GM23338 (cell line): ENCODE measurements around the gene MAP4K4. TPM values are rescaled to one million over a fixed set of nuclear protein-coding genes. Genes with fewer than 3 reads are reported as not detected.

Source experiments
- ATAC-seq: fragments of 200-7000 bp; cut with Tn5 transposase; 3 replicates; pipeline ENCODE4 v1.9.1; 2020
- DNase-seq: peaks from one replicate; pipeline ENCODE4 v3.0.0-alpha.2; 2015; ENCODE audit warnings: low spot score
- H2AFZ ChIP-seq: fragments of 200-600 bp; sonication (generic); 2 replicates; pipeline ENCODE4 v1.8.0; 2016; ENCODE audit warnings: antibody characterized with exemption, mild to moderate bottlenecking, moderate library complexity
- H3F3A ChIP-seq: fragments of 200-600 bp; sonication (generic); replicated peaks from 2 replicates; pipeline ENCODE4 v1.8.0; 2017; ENCODE audit warnings: antibody characterized with exemption, mixed run types, low read depth
- H3K27ac ChIP-seq: fragments of 200-600 bp; sonication (generic); 2 replicates; pipeline ENCODE4 v1.6.1; 2016; ENCODE audit warnings: low read depth
- H3K27me3 ChIP-seq: fragments of 200-600 bp; sonication (generic); 2 replicates; pipeline ENCODE4 v1.8.0; 2016; ENCODE audit warnings: mild to moderate bottlenecking, mixed run types, moderate library complexity; ENCODE audit not compliant: insufficient read depth
- H3K36me3 ChIP-seq: fragments of 200-600 bp; sonication (generic); 2 replicates; pipeline ENCODE4 v1.8.0; 2016; ENCODE audit warnings: mild to moderate bottlenecking; ENCODE audit not compliant: insufficient read depth
- H3K4me1 ChIP-seq: fragments of 200-600 bp; sonication (generic); 2 replicates; pipeline ENCODE4 v1.8.0; 2016; ENCODE audit warnings: mild to moderate bottlenecking, moderate library complexity; ENCODE audit not compliant: insufficient read depth
- H3K4me2 ChIP-seq: fragments of 200-600 bp; sonication (generic); 2 replicates; pipeline ENCODE4 v1.7.1; 2017; ENCODE audit warnings: mixed run types
- H3K4me3 ChIP-seq: fragments of 200-600 bp; sonication (generic); 2 replicates; pipeline ENCODE4 v1.6.1; 2016; ENCODE audit warnings: mixed run types
- H3K79me2 ChIP-seq: fragments of 200-600 bp; sonication (generic); replicated peaks from 2 replicates; pipeline ENCODE4 v1.8.0; 2017; ENCODE audit warnings: mild to moderate bottlenecking; ENCODE audit not compliant: insufficient read depth
- H3K9me2 ChIP-seq: fragments of 200-600 bp; sonication (generic); 2 replicates; pipeline ENCODE4 v1.8.0; 2017; ENCODE audit not compliant: insufficient read depth
- H4K20me1 ChIP-seq: fragments of 200-600 bp; sonication (generic); replicated peaks from 2 replicates; pipeline ENCODE4 v1.8.0; 2017; ENCODE audit warnings: mild to moderate bottlenecking; ENCODE audit not compliant: insufficient read depth
- H3K27ac Mint-ChIP-seq: 2 replicates; pipeline ENCODE4 v1.8.0; 2020; ENCODE audit warnings: inconsistent platforms, mild to moderate bottlenecking, moderate library complexity, mixed read lengths
- H3K27me3 Mint-ChIP-seq: 3 replicates; pipeline ENCODE4 v1.8.0; 2022; ENCODE audit warnings: low read depth, mild to moderate bottlenecking, moderate library complexity, mixed read lengths, inconsistent platforms; ENCODE audit not compliant: insufficient read depth, poor library complexity
- H3K36me3 Mint-ChIP-seq: 3 replicates; pipeline ENCODE4 v1.8.0; 2021; ENCODE audit warnings: low read depth, mild to moderate bottlenecking, inconsistent platforms, moderate library complexity, mixed read lengths
- H3K4me1 Mint-ChIP-seq: 3 replicates; pipeline ENCODE4 v1.8.0; 2020; ENCODE audit warnings: mild to moderate bottlenecking, inconsistent platforms, mixed read lengths
- H3K4me3 Mint-ChIP-seq: 3 replicates; pipeline ENCODE4 v1.8.0; 2021; ENCODE audit warnings: moderate library complexity, mild to moderate bottlenecking, inconsistent platforms, mixed read lengths
- H3K9me3 Mint-ChIP-seq: 3 replicates; pipeline ENCODE4 v1.8.0; 2020; ENCODE audit warnings: moderate library complexity, mild to moderate bottlenecking, inconsistent platforms, mixed read lengths
- CREB1 ChIP-seq: fragments of 250-450 bp; sonication (Bioruptor Pico); IDR thresholded peaks from 2 replicates; pipeline ENCODE4 v1.5.0; 2020; ENCODE audit warnings: low read depth, mild to moderate bottlenecking, moderate library complexity
- CTCF ChIP-seq, 2 experiments: fragments of 200-600 bp in 1 of 2; sonication (generic) in 1 of 2; conservative IDR thresholded peaks; 2 replicates each; pipeline versions ENCODE4 v1.5.1 to v1.6.1; 2016 to 2017; ENCODE audit warnings: antibody characterized with exemption in 2 of 2, low read depth in 2 of 2, mild to moderate bottlenecking in 2 of 2, moderate library complexity in 1 of 2
- EZH2 ChIP-seq: fragments of 200-600 bp; sonication (generic); IDR thresholded peaks from one replicate; pipeline ENCODE4 v1.8.0; 2017; ENCODE audit warnings: antibody characterized with exemption, mild to moderate bottlenecking, low read depth; ENCODE audit not compliant: unreplicated experiment
- EZH2phosphoT487 ChIP-seq: fragments of 200-600 bp; sonication (generic); IDR thresholded peaks from one replicate; pipeline ENCODE4 v1.8.1; 2018; ENCODE audit warnings: antibody characterized with exemption; ENCODE audit not compliant: unreplicated experiment
- JUNB ChIP-seq: IDR thresholded peaks from one replicate; pipeline ENCODE4 v1.6.1; 2016; ENCODE audit warnings: antibody characterized with exemption; ENCODE audit not compliant: unreplicated experiment
- NANOG ChIP-seq: IDR thresholded peaks from 2 replicates; pipeline ENCODE4 v1.6.1; 2016; ENCODE audit warnings: antibody characterized with exemption, borderline replicate concordance
- POLR2AphosphoS5 ChIP-seq: IDR thresholded peaks from 2 replicates; pipeline ENCODE4 v1.6.1; 2016; ENCODE audit warnings: antibody characterized with exemption, low read depth
- ZNF114 ChIP-seq: fragments of 250-450 bp; sonication (Bioruptor Pico); IDR thresholded peaks from 2 replicates; pipeline ENCODE4 v1.5.0; 2020; ENCODE audit warnings: mild to moderate bottlenecking, moderate library complexity
- polyA plus RNA-seq: library from polyadenylated mRNA; unstranded; fragments of >200 nt; fragmentation: Nextera tagmentation; extraction: Ambion mirVana; gene quantifications from 2 replicates; pipeline ENCODE4 v1.2.1, GENCODE V29; 2016
- total RNA-seq: library from RNA; depleted of rRNA; stranded (reverse); fragments of >200 nt; shearing (Covaris generic); gene quantifications from 2 replicates; pipeline ENCODE4 v1.2.3, GENCODE V29; 2014
- TF ChIP-seq, protein P1 (sequence below): fragments of 250-450 bp; sonication (Bioruptor Pico); IDR thresholded peaks from 2 replicates; pipeline ENCODE4 v1.5.0; 2020; ENCODE audit warnings: mild to moderate bottlenecking, moderate library complexity
- TF ChIP-seq, protein P2 (sequence below): IDR thresholded peaks from one replicate; pipeline ENCODE4 v1.6.1; 2018; ENCODE audit warnings: antibody characterized with exemption; ENCODE audit not compliant: unreplicated experiment

MAP4K4 gene
- total and polyA plus RNA-seq, 2 experiments from 2014 or later: 34.6 to 99.2 TPM

DNA sequence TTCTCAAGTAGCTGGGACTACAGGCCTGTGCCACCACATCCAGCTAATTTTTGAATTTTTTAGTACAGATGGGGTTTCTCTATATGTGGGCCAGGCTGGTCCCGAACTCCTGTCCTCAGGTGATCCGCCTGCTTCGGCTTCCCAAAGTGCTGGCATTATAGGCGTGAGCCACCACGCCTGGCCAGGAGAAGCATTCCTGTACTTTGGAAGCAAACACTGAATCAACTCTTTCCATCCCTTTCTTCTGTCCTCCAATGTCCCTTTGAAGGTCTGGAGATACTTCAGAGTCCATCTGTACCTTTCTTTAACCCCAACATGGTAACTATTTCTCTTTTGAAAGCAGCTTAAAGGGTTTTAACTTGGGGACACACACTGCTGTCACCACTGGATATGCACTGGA, 23.6 kb upstream of the MAP4K4 start (continued):
- TF ChIP-seq, protein P1, sequence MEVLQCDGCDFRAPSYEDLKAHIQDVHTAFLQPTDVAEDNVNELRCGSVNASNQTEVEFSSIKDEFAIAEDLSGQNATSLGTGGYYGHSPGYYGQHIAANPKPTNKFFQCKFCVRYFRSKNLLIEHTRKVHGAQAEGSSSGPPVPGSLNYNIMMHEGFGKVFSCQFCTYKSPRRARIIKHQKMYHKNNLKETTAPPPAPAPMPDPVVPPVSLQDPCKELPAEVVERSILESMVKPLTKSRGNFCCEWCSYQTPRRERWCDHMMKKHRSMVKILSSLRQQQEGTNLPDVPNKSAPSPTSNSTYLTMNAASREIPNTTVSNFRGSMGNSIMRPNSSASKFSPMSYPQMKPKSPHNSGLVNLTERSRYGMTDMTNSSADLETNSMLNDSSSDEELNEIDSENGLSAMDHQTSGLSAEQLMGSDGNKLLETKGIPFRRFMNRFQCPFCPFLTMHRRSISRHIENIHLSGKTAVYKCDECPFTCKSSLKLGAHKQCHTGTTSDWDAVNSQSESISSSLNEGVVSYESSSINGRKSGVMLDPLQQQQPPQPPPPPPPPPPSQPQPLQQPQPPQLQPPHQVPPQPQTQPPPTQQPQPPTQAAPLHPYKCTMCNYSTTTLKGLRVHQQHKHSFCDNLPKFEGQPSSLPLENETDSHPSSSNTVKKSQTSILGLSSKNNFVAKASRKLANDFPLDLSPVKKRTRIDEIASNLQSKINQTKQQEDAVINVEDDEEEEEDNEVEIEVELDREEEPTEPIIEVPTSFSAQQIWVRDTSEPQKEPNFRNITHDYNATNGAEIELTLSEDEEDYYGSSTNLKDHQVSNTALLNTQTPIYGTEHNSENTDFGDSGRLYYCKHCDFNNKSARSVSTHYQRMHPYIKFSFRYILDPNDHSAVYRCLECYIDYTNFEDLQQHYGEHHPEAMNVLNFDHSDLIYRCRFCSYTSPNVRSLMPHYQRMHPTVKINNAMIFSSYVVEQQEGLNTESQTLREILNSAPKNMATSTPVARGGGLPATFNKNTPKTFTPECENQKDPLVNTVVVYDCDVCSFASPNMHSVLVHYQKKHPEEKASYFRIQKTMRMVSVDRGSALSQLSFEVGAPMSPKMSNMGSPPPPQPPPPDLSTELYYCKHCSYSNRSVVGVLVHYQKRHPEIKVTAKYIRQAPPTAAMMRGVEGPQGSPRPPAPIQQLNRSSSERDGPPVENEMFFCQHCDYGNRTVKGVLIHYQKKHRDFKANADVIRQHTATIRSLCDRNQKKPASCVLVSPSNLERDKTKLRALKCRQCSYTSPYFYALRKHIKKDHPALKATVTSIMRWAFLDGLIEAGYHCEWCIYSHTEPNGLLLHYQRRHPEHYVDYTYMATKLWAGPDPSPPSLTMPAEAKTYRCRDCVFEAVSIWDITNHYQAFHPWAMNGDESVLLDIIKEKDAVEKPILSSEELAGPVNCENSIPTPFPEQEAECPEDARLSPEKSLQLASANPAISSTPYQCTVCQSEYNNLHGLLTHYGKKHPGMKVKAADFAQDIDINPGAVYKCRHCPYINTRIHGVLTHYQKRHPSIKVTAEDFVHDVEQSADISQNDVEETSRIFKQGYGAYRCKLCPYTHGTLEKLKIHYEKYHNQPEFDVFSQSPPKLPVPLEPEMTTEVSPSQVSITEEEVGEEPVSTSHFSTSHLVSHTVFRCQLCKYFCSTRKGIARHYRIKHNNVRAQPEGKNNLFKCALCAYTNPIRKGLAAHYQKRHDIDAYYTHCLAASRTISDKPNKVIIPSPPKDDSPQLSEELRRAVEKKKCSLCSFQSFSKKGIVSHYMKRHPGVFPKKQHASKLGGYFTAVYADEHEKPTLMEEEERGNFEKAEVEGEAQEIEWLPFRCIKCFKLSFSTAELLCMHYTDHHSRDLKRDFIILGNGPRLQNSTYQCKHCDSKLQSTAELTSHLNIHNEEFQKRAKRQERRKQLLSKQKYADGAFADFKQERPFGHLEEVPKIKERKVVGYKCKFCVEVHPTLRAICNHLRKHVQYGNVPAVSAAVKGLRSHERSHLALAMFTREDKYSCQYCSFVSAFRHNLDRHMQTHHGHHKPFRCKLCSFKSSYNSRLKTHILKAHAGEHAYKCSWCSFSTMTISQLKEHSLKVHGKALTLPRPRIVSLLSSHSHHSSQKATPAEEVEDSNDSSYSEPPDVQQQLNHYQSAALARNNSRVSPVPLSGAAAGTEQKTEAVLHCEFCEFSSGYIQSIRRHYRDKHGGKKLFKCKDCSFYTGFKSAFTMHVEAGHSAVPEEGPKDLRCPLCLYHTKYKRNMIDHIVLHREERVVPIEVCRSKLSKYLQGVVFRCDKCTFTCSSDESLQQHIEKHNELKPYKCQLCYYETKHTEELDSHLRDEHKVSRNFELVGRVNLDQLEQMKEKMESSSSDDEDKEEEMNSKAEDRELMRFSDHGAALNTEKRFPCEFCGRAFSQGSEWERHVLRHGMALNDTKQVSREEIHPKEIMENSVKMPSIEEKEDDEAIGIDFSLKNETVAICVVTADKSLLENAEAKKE: no peak
- TF ChIP-seq, protein P2, sequence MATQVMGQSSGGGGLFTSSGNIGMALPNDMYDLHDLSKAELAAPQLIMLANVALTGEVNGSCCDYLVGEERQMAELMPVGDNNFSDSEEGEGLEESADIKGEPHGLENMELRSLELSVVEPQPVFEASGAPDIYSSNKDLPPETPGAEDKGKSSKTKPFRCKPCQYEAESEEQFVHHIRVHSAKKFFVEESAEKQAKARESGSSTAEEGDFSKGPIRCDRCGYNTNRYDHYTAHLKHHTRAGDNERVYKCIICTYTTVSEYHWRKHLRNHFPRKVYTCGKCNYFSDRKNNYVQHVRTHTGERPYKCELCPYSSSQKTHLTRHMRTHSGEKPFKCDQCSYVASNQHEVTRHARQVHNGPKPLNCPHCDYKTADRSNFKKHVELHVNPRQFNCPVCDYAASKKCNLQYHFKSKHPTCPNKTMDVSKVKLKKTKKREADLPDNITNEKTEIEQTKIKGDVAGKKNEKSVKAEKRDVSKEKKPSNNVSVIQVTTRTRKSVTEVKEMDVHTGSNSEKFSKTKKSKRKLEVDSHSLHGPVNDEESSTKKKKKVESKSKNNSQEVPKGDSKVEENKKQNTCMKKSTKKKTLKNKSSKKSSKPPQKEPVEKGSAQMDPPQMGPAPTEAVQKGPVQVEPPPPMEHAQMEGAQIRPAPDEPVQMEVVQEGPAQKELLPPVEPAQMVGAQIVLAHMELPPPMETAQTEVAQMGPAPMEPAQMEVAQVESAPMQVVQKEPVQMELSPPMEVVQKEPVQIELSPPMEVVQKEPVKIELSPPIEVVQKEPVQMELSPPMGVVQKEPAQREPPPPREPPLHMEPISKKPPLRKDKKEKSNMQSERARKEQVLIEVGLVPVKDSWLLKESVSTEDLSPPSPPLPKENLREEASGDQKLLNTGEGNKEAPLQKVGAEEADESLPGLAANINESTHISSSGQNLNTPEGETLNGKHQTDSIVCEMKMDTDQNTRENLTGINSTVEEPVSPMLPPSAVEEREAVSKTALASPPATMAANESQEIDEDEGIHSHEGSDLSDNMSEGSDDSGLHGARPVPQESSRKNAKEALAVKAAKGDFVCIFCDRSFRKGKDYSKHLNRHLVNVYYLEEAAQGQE: no peak
- TF ChIP-seq CREB1 (CRISPR knock-in tag) (no peak), ZNF114 (CRISPR knock-in tag) (no peak), POLR2AphosphoS5 (no peak), NANOG (no peak)

DNA sequence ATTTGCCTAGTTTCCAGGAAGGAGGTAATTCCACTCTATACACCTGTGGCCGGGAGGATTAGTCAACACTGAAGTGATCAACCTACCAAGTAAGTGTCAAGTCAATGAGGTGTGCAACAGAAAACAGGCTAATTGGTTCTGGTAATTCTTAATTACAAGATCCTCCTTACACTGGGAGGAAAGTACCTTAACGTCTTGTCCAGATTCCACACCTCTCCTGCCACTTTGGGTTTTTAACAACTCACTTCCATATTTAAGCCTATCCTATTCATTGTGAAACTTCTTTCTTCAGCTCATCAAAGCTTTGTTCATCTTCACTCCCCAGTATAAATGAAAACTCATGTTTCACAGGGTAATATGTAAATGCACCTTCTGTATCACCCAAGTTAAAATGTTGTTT, 22.0 kb upstream of the MAP4K4 start:
- Mint-ChIP-seq H3K27me3 (no peaks in the 10 kb centered on the region), H3K9me3 (peaks cover 11% of the 10 kb centered on the region), H3K4me1 (no peaks in the 10 kb centered on the region), H3K27ac (no peak overlapping the region), H3K4me3 (no peak overlapping the region), H3K36me3 (peaks cover 6% of the 10 kb centered on the region; the same call in 1 of the 3 replicates)
- DNase-seq: no peak
- ATAC-seq: no peak
- H3F3A ChIP-seq: no peaks in the 10 kb centered on the region
- H3K4me2 ChIP-seq: no peak overlapping the region
- H3K27ac ChIP-seq: no peak overlapping the region
- H3K4me1 ChIP-seq: no peaks in the 10 kb centered on the region
- H3K4me3 ChIP-seq: no peak overlapping the region
- H2AFZ ChIP-seq: no peak overlapping the region
- H3K79me2 ChIP-seq: no peaks in the 10 kb centered on the region
- H3K9me2 ChIP-seq: peaks cover 8% of the 10 kb centered on the region; the same call in 1 of the 2 replicates
- no peaks in the 10 kb centered on the region for H3K27me3 ChIP-seq
- no peaks in the 10 kb centered on the region for H3K36me3 ChIP-seq
- no peaks in the 10 kb centered on the region for H4K20me1 ChIP-seq
- no peak for TF ChIP-seq EZH2phosphoT487
- TF ChIP-seq EZH2: no peak
- no peak for TF ChIP-seq NANOG
- TF ChIP-seq POLR2AphosphoS5: no peak
- TF ChIP-seq, protein P2: no peak
- no peak for TF ChIP-seq CTCF (conservative IDR thresholded peaks at IDR 0.05; ENCODE audit: low read depth in 2 of 2)
- TF ChIP-seq JUNB: no peak
